Endodermal cell (in vitro differentiated cells): Measurements from ENCODE around the gene VPS33A. TPM values are rescaled to one million over a fixed set of nuclear protein-coding genes. Genes with fewer than 3 reads are reported as not detected.
"Not testable (repeated sequence)": the region's sequence is repeated elsewhere in the genome, so short reads cannot be mapped to it uniquely, and the experiment has no call there.

Experiments
- DNase-seq: peaks from one replicate; pipeline ENCODE4 v3.0.0-alpha.2; 2017
- H3K27ac ChIP-seq: 2 replicates; pipeline ENCODE4 v1.5.1; 2013; ENCODE audit warnings: mild to moderate bottlenecking, low read depth, low read length, moderate library complexity
- H3K27me3 ChIP-seq: 2 replicates; pipeline ENCODE4 v1.6.1; 2013; ENCODE audit warnings: mild to moderate bottlenecking, low read length, moderate library complexity; ENCODE audit not compliant: insufficient read depth, control insufficient read depth, poor library complexity, severe bottlenecking
- H3K36me3 ChIP-seq: 2 replicates; pipeline ENCODE4 v1.7.0; 2013; ENCODE audit warnings: mild to moderate bottlenecking, low read length, moderate library complexity; ENCODE audit not compliant: control insufficient read depth, insufficient read depth
- H3K4me1 ChIP-seq: one replicate; pipeline ENCODE4 v1.7.0; 2013; ENCODE audit warnings: low read length; ENCODE audit not compliant: control insufficient read depth, insufficient read depth
- H3K4me3 ChIP-seq: 2 replicates; pipeline ENCODE4 v1.5.1; 2013; ENCODE audit warnings: mild to moderate bottlenecking, low read length, moderate library complexity
- H3K9ac ChIP-seq: 2 replicates; pipeline ENCODE4 v1.6.1; 2013; ENCODE audit warnings: mild to moderate bottlenecking, low read length, moderate library complexity; ENCODE audit not compliant: poor library complexity, severe bottlenecking; ENCODE audit errors: extremely low read depth
- H3K9me3 ChIP-seq: 2 replicates; pipeline ENCODE4 v1.6.1; 2013; ENCODE audit warnings: mild to moderate bottlenecking, low read length, moderate library complexity; ENCODE audit not compliant: control insufficient read depth
- H3K27ac Mint-ChIP-seq: 2 replicates; pipeline ENCODE4 v1.8.0; 2020; ENCODE audit warnings: mixed read lengths
- H3K27me3 Mint-ChIP-seq: 2 replicates; pipeline ENCODE4 v1.8.0; 2021; ENCODE audit warnings: mild to moderate bottlenecking, mixed read lengths; ENCODE audit not compliant: insufficient read depth
- H3K36me3 Mint-ChIP-seq: 2 replicates; pipeline ENCODE4 v1.8.0; 2020; ENCODE audit warnings: low read depth, mixed read lengths
- H3K4me1 Mint-ChIP-seq: 2 replicates; pipeline ENCODE4 v1.8.0; 2020; ENCODE audit warnings: mixed read lengths
- H3K4me3 Mint-ChIP-seq: 2 replicates; pipeline ENCODE4 v1.8.0; 2020; ENCODE audit warnings: mild to moderate bottlenecking, moderate library complexity, mixed read lengths
- H3K9me3 Mint-ChIP-seq: 2 replicates; pipeline ENCODE4 v1.8.0; 2020; ENCODE audit warnings: mild to moderate bottlenecking, mixed read lengths
- CTCF ChIP-seq: fragments of 200-600 bp; sonication (generic); conservative IDR thresholded peaks from 2 replicates; pipeline ENCODE4 v1.5.0; 2021; ENCODE audit warnings: antibody characterized with exemption, mild to moderate bottlenecking
- WGBS, 2 experiments: methylation state at CpG; one replicate each; pipeline versions ENCODE4 v1.1.5 to v1.1.7; 2013; ENCODE audit warnings: missing lambda C conversion rate in 2 of 2, mixed read lengths in 1 of 2; ENCODE audit not compliant: insufficient coverage in 1 of 2, insufficient read length in 1 of 2; 5-methylcytosine and 5-hydroxymethylcytosine counted together
- total RNA-seq, 2 donors: library from RNA; stranded (reverse); fragmentation: NEBNext Ultra II Directional in 1 of 2; extraction: Animal tissue kit (Norgen Biotek cat#: 25700) in 1 of 2; gene quantifications; 2 replicates in 1 of 2; 3 replicates in 1 of 2; pipeline ENCODE4 v1.2.1, GENCODE V29; 2021

VPS33A gene
- total RNA-seq, 2 donors from 2014 or later: 50.6 to 52.8 TPM

GRCh38 chr12:122203301-122204166 is 62.8 kb downstream of the VPS33A start, which contains the start of gene B3GNT4:
B3GNT4 (plus strand) TSS chr12:122203709; CDS start chr12:122204619, 910 bp downstream.
- H3K27ac Mint-ChIP-seq: no peak within 1 kb of the TSS
- Histone ChIP-seq H3K36me3 (peaks cover 20% of the 10 kb centered on the region), H3K9me3 (no peaks in the 10 kb centered on the region), H3K4me3 (peak within 1 kb of the TSS; percentile 75), H3K27ac (no peak within 1 kb of the TSS), H3K27me3 (peaks cover 17% of the 10 kb centered on the region), H3K9ac (peak within 1 kb of the TSS; percentile 16), H3K4me1 (no peaks in the 10 kb centered on the region)
- peaks cover 60% of the 10 kb centered on the region for H3K27me3 Mint-ChIP-seq
- 1 to 3% methylated on average over 13 to 96 of the region's 104 CpGs for WGBS, 2 experiments
- H3K9me3 Mint-ChIP-seq: no peaks in the 10 kb centered on the region
- peak within 1 kb of the TSS; percentile 58 for H3K4me3 Mint-ChIP-seq
- no peak for TF ChIP-seq CTCF
- peak; percentile 93 for DNase-seq
- H3K36me3 Mint-ChIP-seq: peaks cover 14% of the 10 kb centered on the region
- peaks cover 5% of the 10 kb centered on the region for H3K4me1 Mint-ChIP-seq

DNA sequence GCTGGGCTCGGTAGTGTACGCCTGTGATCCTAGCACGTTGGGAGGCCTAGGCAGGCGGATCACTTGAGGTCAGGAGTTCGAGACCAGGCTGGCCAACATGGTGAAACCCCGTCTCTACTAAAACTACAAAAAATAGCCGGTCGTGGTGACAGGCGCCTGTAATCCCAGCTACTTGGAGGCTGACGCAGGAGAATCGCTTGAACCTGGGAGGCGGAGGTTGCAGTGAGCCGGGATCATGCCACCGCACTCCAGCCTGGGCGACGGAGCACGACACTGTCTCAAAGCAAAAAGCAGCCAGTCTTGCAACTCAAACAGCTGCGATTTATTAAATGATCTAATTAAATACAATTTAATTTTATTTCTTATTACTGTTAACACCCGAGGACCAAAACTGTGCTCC is 63.5 kb downstream of the VPS33A start:
- 86 to 88% methylated on average over 13 to 18 of the region's 19 CpGs for WGBS, 2 experiments
- not testable (repeated sequence) for H3K4me1 Mint-ChIP-seq, H3K9ac ChIP-seq

DNA sequence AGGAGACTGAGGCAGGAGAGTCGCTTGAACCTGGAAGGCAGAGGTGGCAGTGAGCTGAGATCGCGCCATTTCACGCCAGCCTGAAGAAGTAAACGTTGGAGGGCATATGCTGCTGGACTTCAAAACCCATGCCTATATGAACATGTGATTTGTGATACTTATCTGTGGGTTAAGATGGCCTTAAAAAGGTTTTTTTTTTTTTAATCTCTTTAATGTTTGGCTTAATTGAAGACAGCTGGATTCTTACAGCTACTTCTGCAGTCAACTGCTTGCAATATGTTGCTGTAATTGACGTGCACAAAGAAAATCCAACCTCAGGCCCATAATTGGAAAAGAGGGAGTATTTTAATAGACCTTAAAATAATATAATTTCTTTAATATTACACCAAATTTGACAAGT is 64.3 kb downstream of the VPS33A start:
- no peak overlapping the region for H3K27ac ChIP-seq
- H3K4me1 ChIP-seq: no peaks in the 10 kb centered on the region
- H3K9me3 ChIP-seq: no peaks in the 10 kb centered on the region
- H3K27ac Mint-ChIP-seq: no peak overlapping the region
- peak; percentile 20 for DNase-seq
- H3K27me3 ChIP-seq: peaks cover 17% of the 10 kb centered on the region
- H3K27me3 Mint-ChIP-seq: peaks cover 58% of the 10 kb centered on the region
- H3K9ac ChIP-seq: no peak overlapping the region
- TF ChIP-seq CTCF: no peak
- H3K4me1 Mint-ChIP-seq: peaks cover 5% of the 10 kb centered on the region
- no peaks in the 10 kb centered on the region for H3K36me3 Mint-ChIP-seq
- H3K36me3 ChIP-seq: peaks cover 4% of the 10 kb centered on the region
- no peaks in the 10 kb centered on the region for H3K9me3 Mint-ChIP-seq
- no peak overlapping the region for H3K4me3 Mint-ChIP-seq
- H3K4me3 ChIP-seq: no peak overlapping the region
- 89 to 96% methylated on average over 5 to 6 of the region's 6 CpGs for WGBS, 2 experiments

More for the DNA sequence above, 63.5 kb downstream of the VPS33A start:
- not testable (repeated sequence) for H3K36me3 Mint-ChIP-seq, H3K9me3 ChIP-seq, H3K4me1 ChIP-seq, H3K27ac Mint-ChIP-seq, DNase-seq, H3K9me3 Mint-ChIP-seq, H3K27ac ChIP-seq
- Histone ChIP-seq H3K36me3 (peaks cover 12% of the 10 kb centered on the region), H3K4me3 (peak overlapping the region; percentile 75), H3K27me3 (peaks cover 17% of the 10 kb centered on the region)
- Mint-ChIP-seq H3K4me3 (peak overlapping the region; percentile 58), H3K27me3 (peaks cover 60% of the 10 kb centered on the region)
